PC-9 (cell line): ENCODE data around the gene RAB3IL1. TPM values are rescaled to one million over a fixed set of nuclear protein-coding genes. Genes with fewer than 3 reads are reported as not detected.

ENCODE experiments used
- BruUV-seq: library from RNA; stranded (reverse); fragments of 400-500 nt; replicated peaks from 2 replicates; lab custom pipeline; 2021; lab: Mats Ljungman, UMichigan
- CTCF ChIA-PET: fragments of 300-600 bp; sonication (Branson Sonifier 250); formaldehyde crosslinking; loops from one replicate; lab custom pipeline; 2022; ENCODE audit warnings: antibody characterized with exemption; lab: Charles Lee
- POLR2A ChIA-PET: fragments of 300-600 bp; sonication (Branson Sonifier 250); formaldehyde crosslinking; loops from one replicate; lab custom pipeline; 2022; ENCODE audit warnings: antibody characterized with exemption; ENCODE audit not compliant: unreplicated experiment; lab: Charles Lee
- DNase-seq, 2 experiments: peaks; one replicate each; pipeline versions ENCODE4 v3.0.0 to v3.0.0-alpha.2; 2015 to 2022; ENCODE audit warnings: mixed read lengths in 1 of 2
- H2AFZ ChIP-seq: fragments of 200-600 bp; sonication (generic); 2 replicates; pipeline ENCODE4 v1.8.1; 2017; ENCODE audit warnings: antibody characterized with exemption
- H3F3A ChIP-seq: fragments of 200-600 bp; sonication (generic); 2 replicates; pipeline ENCODE4 v1.8.1; 2017; ENCODE audit warnings: antibody characterized with exemption, mild to moderate bottlenecking, low read depth; ENCODE audit not compliant: insufficient read depth
- H3K27ac ChIP-seq: fragments of 200-600 bp; sonication (generic); 2 replicates; pipeline ENCODE4 v1.6.1; 2016; ENCODE audit warnings: mixed run types
- H3K27me3 ChIP-seq: fragments of 200-600 bp; sonication (generic); 2 replicates; pipeline ENCODE4 v1.6.1; 2016; ENCODE audit warnings: low read depth, mixed run types; ENCODE audit not compliant: insufficient read depth
- H3K36me3 ChIP-seq: fragments of 200-600 bp; sonication (generic); 2 replicates; pipeline ENCODE4 v1.6.1; 2016; ENCODE audit warnings: low read depth, mixed run types
- H3K4me1 ChIP-seq: fragments of 200-600 bp; sonication (generic); replicated peaks from 2 replicates; pipeline ENCODE4 v1.6.1; 2016; ENCODE audit warnings: mixed run types; ENCODE audit not compliant: insufficient read depth
- H3K4me2 ChIP-seq: fragments of 200-600 bp; sonication (generic); 2 replicates; pipeline ENCODE4 v1.6.1; 2017; ENCODE audit warnings: mixed run types
- H3K4me3 ChIP-seq: fragments of 200-600 bp; sonication (generic); 2 replicates; pipeline ENCODE4 v1.6.1; 2016; ENCODE audit warnings: mixed run types
- H3K79me2 ChIP-seq: fragments of 200-600 bp; sonication (generic); 2 replicates; pipeline ENCODE4 v1.6.1; 2017; ENCODE audit warnings: low read depth, mixed run types
- H3K9me2 ChIP-seq: fragments of 200-600 bp; sonication (generic); 2 replicates; pipeline ENCODE4 v1.8.1; 2017; ENCODE audit warnings: mild to moderate bottlenecking; ENCODE audit not compliant: insufficient read depth
- H3K9me3 ChIP-seq: fragments of 200-600 bp; sonication (generic); 2 replicates; pipeline ENCODE4 v1.8.1; 2016; ENCODE audit warnings: low read depth; ENCODE audit not compliant: insufficient read depth
- H4K20me1 ChIP-seq: fragments of 200-600 bp; sonication (generic); 2 replicates; pipeline ENCODE4 v1.8.1; 2017; ENCODE audit not compliant: insufficient read depth
- CTCF ChIP-seq: fragments of 200-600 bp; sonication (generic); conservative IDR thresholded peaks from 2 replicates; pipeline ENCODE4 v1.6.1; 2017; ENCODE audit warnings: mixed run types, antibody characterized with exemption, mild to moderate bottlenecking, moderate library complexity
- EZH2 ChIP-seq: fragments of 200-600 bp; sonication (generic); IDR thresholded peaks from 2 replicates; pipeline ENCODE4 v1.8.0; 2017; ENCODE audit warnings: antibody characterized with exemption, low read depth
- intact Hi-C: fragments of 100-400 bp; cut with micrococcal nuclease; formaldehyde crosslinking; loops from one replicate; pipeline ENCODE4 v1.10.0; 2022; ENCODE audit not compliant: unreplicated experiment
- total RNA-seq: library from RNA; stranded (reverse); gene quantifications from 2 replicates; pipeline ENCODE4 v1.2.3, GENCODE V29; 2021

The RAB3IL1 gene
- total RNA-seq, 1 experiment from 2014 or later = 4.4 TPM

DNA sequence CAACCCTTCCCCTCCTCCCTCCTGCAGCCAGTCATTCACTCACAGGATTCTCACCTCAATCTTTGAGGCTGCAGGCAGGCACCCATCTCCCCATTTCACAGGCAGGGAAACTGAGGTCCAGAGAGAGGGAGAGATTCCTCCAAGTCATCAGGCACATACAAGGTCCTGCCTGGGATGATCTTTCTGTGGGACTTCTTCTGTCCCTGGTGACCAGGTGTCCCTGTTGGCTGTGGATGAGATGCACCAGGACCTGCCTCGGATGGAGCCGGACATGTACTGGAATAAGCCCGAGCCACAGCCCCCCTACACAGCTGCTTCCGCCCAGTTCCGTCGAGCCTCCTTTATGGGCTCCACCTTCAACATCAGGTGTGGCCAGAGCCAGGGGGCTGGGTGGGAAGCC lies 42.3 kb upstream of the RAB3IL1 start:
- CTCF ChIA-PET = interaction anchor here (1.9 kb wide), 1 partner anchor 94 kb away, joined by 8 read pairs; no protein-coding TSS in a partner anchor

GRCh38 chr11:61959114-61959513 lies 41.7 kb upstream of the RAB3IL1 start:
- peaks cover 8% of the 10 kb centered on the region for H3K79me2 ChIP-seq

More for the DNA sequence above, 42.3 kb upstream of the RAB3IL1 start:
- no peaks in the 10 kb centered on the region for H3K9me3 ChIP-seq
- no peak overlapping the region for H3K4me3 ChIP-seq
- H4K20me1 ChIP-seq = peaks cover 10% of the 10 kb centered on the region
- no peak overlapping the region for H2AFZ ChIP-seq
- H3K4me1 ChIP-seq = peaks cover 68% of the 10 kb centered on the region
- H3K36me3 ChIP-seq = peaks cover 8% of the 10 kb centered on the region
- peak overlapping the region; percentile 55 for H3K4me2 ChIP-seq
- no peak for DNase-seq
- POLR2A ChIA-PET = no interaction called here
- H3K27ac ChIP-seq = peak overlapping the region; percentile 61
- intact Hi-C loops = loop anchor here (5.0 kb wide), 1 partner anchor 62 kb away; no protein-coding TSS in a partner anchor
- H3K27me3 ChIP-seq = no peaks in the 10 kb centered on the region
- no peaks in the 10 kb centered on the region for H3K9me2 ChIP-seq
- H3F3A ChIP-seq = peaks cover 55% of the 10 kb centered on the region
- TF ChIP-seq EZH2 = no peak
- no peak; the same call in 1 of the 2 replicates for TF ChIP-seq CTCF
- TSS peak; percentile 25 for BruUV-seq
- peaks cover 13% of the 10 kb centered on the region for H3K79me2 ChIP-seq

GRCh38 chr11:61958590-61958989 lies 41.2 kb upstream of the RAB3IL1 start:
- POLR2A ChIA-PET = interaction anchor here (0.6 to 0.7 kb wide), 2 partner anchors 20 to 131 kb away, joined by 5 to 18 read pairs; no protein-coding TSS in a partner anchor
- intact Hi-C loops = no loop called here
- H3K27ac ChIP-seq = peak overlapping the region; percentile 61

More at GRCh38 chr11:61959114-61959513, 41.7 kb upstream of the RAB3IL1 start:
- Histone ChIP-seq H3K27ac (peak overlapping the region; percentile 61), H3K27me3 (no peaks in the 10 kb centered on the region), H3F3A (peaks cover 55% of the 10 kb centered on the region), H3K36me3 (peaks cover 2% of the 10 kb centered on the region), H2AFZ (no peak overlapping the region), H3K4me2 (peak overlapping the region; percentile 55), H3K4me3 (no peak overlapping the region), H3K9me3 (no peaks in the 10 kb centered on the region), H4K20me1 (peaks cover 5% of the 10 kb centered on the region; the same call in 1 of the 2 replicates), H3K4me1 (peaks cover 63% of the 10 kb centered on the region), H3K9me2 (no peaks in the 10 kb centered on the region)
- TF ChIP-seq EZH2 = no peak
- TF ChIP-seq CTCF = no peak; the same call in 1 of the 2 replicates
- ChIA-PET CTCF (interaction anchor here (1.9 kb wide), 1 partner anchor 95 kb away, joined by 8 read pairs; no protein-coding TSS in a partner anchor), POLR2A (interaction anchor here (0.6 to 0.7 kb wide), 2 partner anchors 19 to 131 kb away, joined by 5 to 18 read pairs; no protein-coding TSS in a partner anchor)
- DNase-seq = peak; percentile 49 to 84
- no TSS peak for BruUV-seq
- intact Hi-C loops = no loop called here

More at GRCh38 chr11:61958590-61958989, 41.2 kb upstream of the RAB3IL1 start:
- Histone ChIP-seq H3K36me3 (no peaks in the 10 kb centered on the region), H3K4me2 (peak overlapping the region; percentile 55), H3K27me3 (no peaks in the 10 kb centered on the region), H3K9me2 (no peaks in the 10 kb centered on the region), H3K4me3 (no peak overlapping the region), H2AFZ (no peak overlapping the region), H3F3A (peaks cover 55% of the 10 kb centered on the region), H3K79me2 (0 out of 2 replicates have a peak, but pooled peaks cover 3% of the 10 kb centered on the region), H3K4me1 (peaks cover 58% of the 10 kb centered on the region), H3K9me3 (no peaks in the 10 kb centered on the region), H4K20me1 (no peaks in the 10 kb centered on the region)
- TF ChIP-seq CTCF (no peak), EZH2 (no peak)
- BruUV-seq = no TSS peak
- no peak for DNase-seq
- CTCF ChIA-PET = interaction anchor here (0.7 to 1.9 kb wide), 2 partner anchors 56 to 95 kb away, joined by 3 to 8 read pairs; no protein-coding TSS in a partner anchor
